Measurements from ENCODE around the gene OAT.
A peak's percentile ranks its signal among the peaks of the same experiment; 100 is the strongest.

OAT gene

DNA sequence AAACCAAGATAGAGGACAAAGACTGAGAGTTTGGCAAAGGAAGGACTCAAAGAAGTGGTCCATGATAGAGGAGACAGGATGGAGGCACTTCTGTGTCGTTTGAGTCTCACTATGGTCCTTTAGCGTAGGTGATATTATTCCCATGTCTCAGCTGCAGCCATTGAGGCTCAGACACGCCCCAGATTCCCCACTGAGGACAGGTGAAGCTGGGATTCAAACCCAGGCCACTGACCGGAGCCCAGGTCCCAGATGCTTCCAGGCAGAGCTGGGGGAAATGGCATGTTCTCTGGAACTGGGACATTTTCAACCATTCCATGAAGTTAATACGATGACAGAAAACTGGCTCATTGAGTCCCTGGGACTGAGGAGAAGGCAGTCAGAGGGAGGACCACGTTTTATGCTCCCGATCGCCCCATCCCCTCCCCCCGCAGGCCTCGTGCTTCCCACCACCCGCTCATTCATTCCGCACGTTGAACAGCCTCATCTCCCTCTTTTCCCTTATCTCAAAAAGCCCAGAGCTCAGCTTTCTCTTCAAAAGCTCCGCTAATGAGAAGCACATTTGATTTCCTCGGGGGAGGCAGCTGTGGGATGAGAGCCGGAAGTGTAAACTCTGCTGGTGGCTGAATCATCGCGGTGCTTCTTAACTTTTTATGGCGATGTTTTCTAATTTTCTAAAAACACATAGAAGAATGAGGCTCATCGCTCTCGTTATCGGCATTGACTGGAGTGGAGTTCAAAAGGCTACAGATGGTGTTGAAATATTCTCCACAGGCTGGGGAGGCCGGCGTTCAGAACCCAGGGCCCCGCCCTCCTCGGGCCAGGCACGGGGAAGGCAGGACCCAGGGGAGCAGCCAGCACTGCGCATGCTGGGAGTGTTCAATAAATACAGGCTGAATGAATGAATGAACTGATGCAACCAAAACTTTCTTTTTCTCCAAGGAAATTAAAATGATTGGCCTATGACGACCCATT lies 64.0 kb downstream of the OAT start:
- DNase-seq (ENCODE audit: low read depth in 2 of 2): peak; percentile 6 to 38

DNA sequence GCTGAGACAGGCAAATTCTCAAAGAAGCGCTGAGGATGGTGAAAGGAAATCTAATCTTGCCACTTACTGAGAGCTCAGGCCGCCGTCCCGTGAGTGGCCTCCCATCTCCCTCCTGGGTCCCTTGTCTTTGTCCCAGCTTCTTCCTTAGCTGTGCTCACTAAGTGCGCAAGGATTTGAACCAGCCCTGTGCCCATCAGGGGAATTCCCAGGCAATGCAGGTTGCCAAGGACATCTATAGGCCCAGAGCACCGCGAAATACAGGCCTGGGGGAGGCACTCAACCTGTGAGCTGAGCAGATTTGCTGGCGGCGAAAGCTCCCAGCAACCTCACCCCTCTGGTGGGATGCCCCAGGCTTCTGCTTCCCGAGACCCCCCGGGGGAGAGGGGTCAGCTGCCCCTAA lies 64.8 kb downstream of the OAT start:
- DNase-seq (ENCODE audit: low read depth in 2 of 2): no peak

DNA sequence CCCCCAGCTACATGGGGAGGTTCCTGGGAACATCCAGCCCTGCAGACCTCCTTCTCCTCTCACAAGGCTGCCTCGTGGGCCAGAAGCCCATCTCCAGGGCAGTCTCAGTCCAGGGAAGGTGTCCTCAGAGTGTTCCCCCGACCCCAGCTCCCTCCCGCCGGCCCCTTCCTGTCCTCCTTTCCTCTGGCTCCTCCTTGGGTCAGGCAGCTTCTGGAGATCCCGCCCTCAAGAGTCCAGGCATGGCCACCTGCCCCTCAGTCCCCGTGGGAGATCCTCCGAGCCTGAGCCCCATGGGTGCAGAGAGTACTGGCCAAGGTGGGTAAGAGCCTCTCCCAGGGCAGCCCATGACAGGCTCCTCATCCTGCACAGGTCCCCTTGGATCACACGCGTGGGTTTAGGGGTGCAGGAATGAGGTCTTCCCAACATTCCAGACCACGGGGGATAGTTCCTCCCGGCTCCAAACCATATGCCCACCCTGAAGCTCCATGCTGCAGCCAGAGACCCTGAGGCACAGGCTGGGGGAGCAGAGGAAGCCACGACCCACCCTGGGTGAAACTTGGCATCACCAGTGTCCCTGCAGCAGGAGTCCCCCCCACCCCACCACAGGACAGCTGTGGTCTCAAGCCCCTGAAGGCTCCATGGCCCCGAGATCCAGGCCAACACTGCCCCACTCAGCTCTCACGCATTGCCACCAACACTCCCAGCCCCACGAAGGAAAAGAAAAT lies 65.5 kb downstream of the OAT start:
- no peak for DNase-seq (ENCODE audit: low read depth in 2 of 2)

DNA sequence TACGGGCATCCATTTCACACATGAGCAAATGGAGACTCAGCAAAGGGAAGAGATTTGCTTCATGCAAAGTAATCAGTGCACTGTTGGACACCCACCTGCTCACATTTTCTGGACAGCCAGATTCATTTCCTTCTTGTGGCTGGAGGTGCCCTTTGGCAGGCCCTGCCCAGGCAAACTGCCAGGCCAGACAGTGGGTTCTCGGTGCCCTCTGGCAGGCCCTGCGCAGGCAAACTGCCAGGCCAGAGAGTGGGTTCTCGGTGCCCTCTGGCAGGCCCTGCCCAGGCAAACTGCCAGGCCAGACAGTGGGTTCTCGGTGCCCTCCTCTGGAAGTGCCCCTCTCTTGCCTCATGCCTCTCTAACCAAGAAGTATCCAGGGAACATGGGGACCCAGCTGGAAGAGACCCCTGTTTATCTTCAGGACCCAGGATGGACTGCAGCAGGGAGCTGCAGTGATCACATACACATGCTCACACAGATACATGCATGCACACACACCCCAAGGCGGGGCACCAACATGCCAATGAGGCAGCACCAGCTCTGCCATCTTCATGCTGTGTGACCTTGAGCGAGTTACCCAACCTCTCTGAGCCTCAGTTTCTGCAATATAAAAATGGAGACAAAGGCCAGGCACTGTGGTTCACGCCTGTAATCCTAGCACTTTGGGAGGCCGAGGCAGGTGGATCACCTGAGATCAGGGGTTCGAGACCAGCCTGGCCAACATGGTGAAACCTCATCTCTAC lies 67.1 kb downstream of the OAT start:
- no peak for DNase-seq (ENCODE audit: low read depth in 2 of 2)

DNA sequence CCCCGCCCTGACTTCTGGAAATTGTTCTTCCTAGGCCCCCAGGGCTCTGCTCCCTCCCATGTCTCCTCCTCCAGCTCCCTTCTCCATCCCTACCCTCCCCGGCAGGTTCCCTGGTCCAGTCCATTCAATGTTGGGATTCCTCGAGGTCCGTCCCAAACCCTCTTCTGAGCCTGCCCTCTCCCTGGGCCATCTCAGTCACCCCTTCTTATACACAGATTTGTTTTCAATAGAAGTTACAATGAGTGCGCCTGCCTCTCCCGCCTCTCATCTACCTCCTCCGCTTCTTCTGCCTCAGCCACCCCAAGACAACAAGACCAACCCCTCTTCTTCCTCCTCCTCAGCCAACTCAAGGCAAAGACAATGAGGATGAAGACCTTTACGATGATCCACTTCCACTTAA lies 67.9 kb downstream of the OAT start:
- no peak for DNase-seq (ENCODE audit: low read depth in 2 of 2)

DNA sequence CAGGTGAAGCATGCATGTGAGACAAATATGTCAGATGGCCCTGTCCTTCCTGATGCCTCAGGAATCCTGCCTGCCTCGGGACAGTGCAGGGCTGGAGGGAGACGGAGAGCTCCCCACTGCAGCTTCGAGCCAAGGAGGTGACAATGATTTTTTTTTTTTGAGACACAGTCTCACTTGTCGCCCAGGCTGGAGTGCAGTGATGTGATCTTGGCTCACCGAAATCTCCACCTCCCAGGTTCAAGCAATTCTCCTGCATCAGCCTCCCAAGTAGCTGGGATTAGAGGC lies 68.8 kb downstream of the OAT start:
- DNase-seq (ENCODE audit: low read depth in 2 of 2): no peak

DNA sequence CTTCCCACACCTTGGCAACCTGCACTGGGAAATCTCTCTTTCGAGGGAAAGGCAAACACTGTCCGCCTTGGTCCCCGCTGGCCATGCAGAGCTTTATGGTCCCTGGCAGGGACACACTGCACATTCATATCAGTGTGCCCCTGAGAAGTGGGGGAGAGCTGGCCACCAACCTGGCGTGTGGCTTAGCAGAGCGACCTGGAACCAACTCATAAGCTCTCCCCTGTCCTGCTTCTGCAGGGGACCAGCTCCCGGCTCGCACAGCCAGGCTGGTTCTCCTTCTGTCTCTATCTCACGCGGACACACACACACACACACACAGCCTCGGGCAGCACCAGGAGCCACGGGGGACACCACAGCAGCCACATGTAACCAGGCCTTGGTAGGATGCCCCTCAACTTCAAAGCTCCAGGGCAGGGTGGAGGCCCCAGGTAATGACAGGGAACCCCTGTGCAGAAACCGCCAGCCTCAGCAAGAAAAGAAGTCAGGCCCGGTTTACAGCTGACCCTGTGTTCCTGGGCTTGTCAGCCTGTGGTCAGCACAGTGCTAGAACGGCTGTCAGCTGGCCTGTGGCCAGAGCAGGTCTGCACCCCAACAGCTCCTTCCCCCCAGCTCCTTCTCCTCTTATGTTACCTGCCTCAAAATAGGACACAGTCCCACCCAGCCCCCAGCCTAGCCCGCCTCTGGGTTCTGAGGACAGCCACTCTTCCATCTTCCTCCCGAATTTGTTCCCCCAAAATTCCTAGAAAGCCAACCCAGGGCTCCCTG lies 69.3 kb downstream of the OAT start:
- no peak for DNase-seq (ENCODE audit: low read depth in 2 of 2)

DNA sequence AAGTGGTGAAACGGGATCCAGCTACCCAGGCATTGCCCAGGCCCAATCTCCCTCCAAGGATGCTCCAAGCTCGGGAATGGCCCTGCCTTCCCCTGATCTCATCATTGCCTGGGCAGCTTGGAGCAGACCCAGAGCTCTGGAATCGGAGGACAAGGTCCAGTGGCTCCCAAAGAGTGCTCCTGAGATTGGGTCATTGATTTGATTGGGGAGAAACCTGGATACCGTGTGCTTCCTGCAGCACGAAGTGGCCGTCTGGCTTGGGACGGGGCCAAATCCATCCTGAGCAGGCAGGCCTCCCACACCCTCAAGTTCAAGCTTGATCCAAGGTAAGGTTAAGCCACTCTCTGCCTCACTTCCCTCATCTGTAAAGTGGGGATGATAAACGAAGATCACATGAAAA lies 69.9 kb downstream of the OAT start:
- DNase-seq (ENCODE audit: low read depth in 2 of 2): no peak

DNA sequence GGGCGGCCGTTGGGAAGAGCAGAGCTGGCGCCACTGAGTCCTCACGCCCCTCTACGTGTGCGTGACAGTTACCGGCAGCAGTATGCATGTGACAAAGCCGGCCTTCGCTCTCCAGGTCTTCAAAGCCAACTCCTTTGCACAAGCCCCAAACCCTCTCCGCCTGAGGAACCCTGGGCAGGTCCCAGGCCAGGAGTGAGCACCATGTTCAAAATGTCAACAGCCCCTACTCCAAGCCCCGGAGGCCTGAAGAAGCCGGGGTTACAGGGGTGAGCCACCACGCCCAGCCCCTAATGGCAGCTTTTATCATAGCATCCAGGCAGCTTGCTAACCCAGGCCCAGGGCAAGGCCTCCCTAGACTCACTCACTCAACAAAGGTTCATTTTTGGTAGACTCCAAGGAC lies 70.8 kb downstream of the OAT start:
- no peak for DNase-seq (ENCODE audit: low read depth in 2 of 2)
